GM12892 (cell line): ENCODE results near the gene PSMD12.

Experiments
- POLR2A ChIP-seq: IDR thresholded peaks from 2 replicates; pipeline ENCODE4 v1.6.1; 2011; ENCODE audit warnings: low read depth, low read length, control low read depth
- POLR2AphosphoS5 ChIP-seq: IDR thresholded peaks from 2 replicates; pipeline ENCODE4 v1.6.1; 2011; ENCODE audit warnings: low read depth, low read length, control low read depth
- TAF1 ChIP-seq: IDR thresholded peaks from 2 replicates; pipeline ENCODE4 v1.6.1; 2011; ENCODE audit warnings: low read depth, mild to moderate bottlenecking, control low read depth, low read length, borderline replicate concordance

GRCh38 chr17:67365738-67366192, 612 bp downstream of the PSMD12 start:
- no peak for TF ChIP-seq POLR2AphosphoS5
- no peak for TF ChIP-seq POLR2A
- no peak for TF ChIP-seq TAF1
